Upper lobe of left lung (tissue), 6 donors: Measurements from ENCODE around the gene ART1. TPM values are rescaled to one million over a fixed set of nuclear protein-coding genes. Genes with fewer than 3 reads are reported as not detected.
A peak's percentile ranks its signal among the peaks of the same experiment; 100 is the strongest.

Source experiments
- ATAC-seq, 2 donors: fragments of 200-7000 bp; cut with Tn5 transposase; one replicate each; pipeline ENCODE4 v1.9.1; 2022; ENCODE audit warnings: mild to moderate bottlenecking in 2 of 2, moderate library complexity in 2 of 2; ENCODE audit not compliant: low FRiP score in 2 of 2
- DNase-seq, 2 donors: peaks; one replicate each; pipeline ENCODE4 v3.0.0-alpha.2; 2019 to 2020
- H3K27ac ChIP-seq, 4 donors: fragments of 200-600 bp; sonication (generic); one replicate each; pipeline ENCODE4 v1.5.1; 2016 to 2019
- H3K27me3 ChIP-seq, 4 donors: fragments of 200-600 bp; sonication (generic); one replicate each; pipeline ENCODE4 v1.5.1; 2017 to 2019
- H3K36me3 ChIP-seq, 4 donors: fragments of 200-600 bp; sonication (generic); one replicate each; pipeline ENCODE4 v1.5.1; 2016 to 2019
- H3K4me1 ChIP-seq, 4 donors: fragments of 200-600 bp; sonication (generic); one replicate each; pipeline ENCODE4 v1.5.1; 2018 to 2019
- H3K4me3 ChIP-seq, 4 donors: fragments of 200-600 bp; sonication (generic); one replicate each; pipeline ENCODE4 v1.5.1; 2017 to 2019; ENCODE audit warnings: mild to moderate bottlenecking in 2 of 4, moderate library complexity in 1 of 4
- H3K9me3 ChIP-seq, 4 donors: fragments of 200-600 bp; sonication (generic); one replicate each; pipeline ENCODE4 v1.5.1; 2018 to 2019
- EP300 ChIP-seq, 4 donors: sonication (generic); formaldehyde crosslinking; IDR thresholded peaks; one replicate each; pipeline ENCODE4 v1.5.1; 2017; ENCODE audit warnings: antibody characterized with exemption in 4 of 4, control low read depth in 2 of 4
- POLR2A ChIP-seq, 4 donors: fragments of 450-650 bp; IDR thresholded peaks; one replicate each; pipeline ENCODE4 v1.5.1; 2016 to 2017; ENCODE audit warnings: antibody characterized with exemption in 4 of 4, mild to moderate bottlenecking in 2 of 4
- POLR2AphosphoS5 ChIP-seq, 2 donors: sonication (generic); formaldehyde crosslinking; IDR thresholded peaks; one replicate each; pipeline ENCODE4 v1.5.1; 2017; ENCODE audit warnings: antibody characterized with exemption in 2 of 2
- WGBS, 2 donors: methylation state at CpG; one replicate each; pipeline ENCODE4 v1.1.5; 2017 to 2018; 5-methylcytosine and 5-hydroxymethylcytosine counted together
- total RNA-seq, 6 donors: library from RNA; depleted of rRNA in 4 of 6; stranded (reverse); fragments of >200 nt in 4 of 6; gene quantifications; one replicate each; pipeline versions ENCODE4 v1.1.0 to v1.2.1, GENCODE V29; 2016 to 2021
- TF ChIP-seq, protein P1 (sequence below), 6 experiments: fragments of 450-650 bp in 4 of 6; fragments of 200-600 bp in 2 of 6; sonication (generic) in 2 of 6; IDR thresholded peaks; one replicate each; pipeline ENCODE4 v1.5.1; 2016 to 2019; ENCODE audit warnings: antibody characterized with exemption in 6 of 6
- donor health status: DM: no; HTN: no; CAD: no; lungs with moderate emphysema.
- donor health status: DM: no; HTN: yes; CAD: no; lungs with severe emphysema.

ART1 gene
- total RNA-seq, 6 donors from 2014 or later: 0.61 to 1.9 (median 1.2) TPM; not detected in 2

DNA sequence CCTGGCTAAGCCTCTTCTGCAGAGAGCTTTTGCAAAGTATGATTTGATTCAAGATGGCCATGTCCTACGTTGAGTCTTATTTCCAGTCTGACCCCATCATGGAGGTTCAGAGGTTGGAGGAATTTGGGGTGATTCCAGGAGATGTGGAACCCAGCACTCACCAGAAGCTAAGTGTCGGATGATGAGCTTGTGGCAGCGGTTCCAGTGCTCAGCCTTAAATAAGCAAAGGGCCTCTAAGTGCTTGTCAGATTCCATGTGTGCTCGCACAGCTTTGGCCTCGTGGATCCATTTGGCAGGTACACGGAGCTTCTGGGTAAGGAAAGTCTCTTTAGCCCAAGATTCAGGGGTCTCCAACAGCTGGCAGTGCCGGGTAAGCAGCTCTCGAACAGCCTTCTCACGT is 38.1 kb downstream of the ART1 start:
- H3K27ac ChIP-seq: no peak overlapping the region
- WGBS, 2 donors: 92 to 95% methylated on average over 1 to 9 of the region's 9 CpGs
- TF ChIP-seq, protein P1, sequence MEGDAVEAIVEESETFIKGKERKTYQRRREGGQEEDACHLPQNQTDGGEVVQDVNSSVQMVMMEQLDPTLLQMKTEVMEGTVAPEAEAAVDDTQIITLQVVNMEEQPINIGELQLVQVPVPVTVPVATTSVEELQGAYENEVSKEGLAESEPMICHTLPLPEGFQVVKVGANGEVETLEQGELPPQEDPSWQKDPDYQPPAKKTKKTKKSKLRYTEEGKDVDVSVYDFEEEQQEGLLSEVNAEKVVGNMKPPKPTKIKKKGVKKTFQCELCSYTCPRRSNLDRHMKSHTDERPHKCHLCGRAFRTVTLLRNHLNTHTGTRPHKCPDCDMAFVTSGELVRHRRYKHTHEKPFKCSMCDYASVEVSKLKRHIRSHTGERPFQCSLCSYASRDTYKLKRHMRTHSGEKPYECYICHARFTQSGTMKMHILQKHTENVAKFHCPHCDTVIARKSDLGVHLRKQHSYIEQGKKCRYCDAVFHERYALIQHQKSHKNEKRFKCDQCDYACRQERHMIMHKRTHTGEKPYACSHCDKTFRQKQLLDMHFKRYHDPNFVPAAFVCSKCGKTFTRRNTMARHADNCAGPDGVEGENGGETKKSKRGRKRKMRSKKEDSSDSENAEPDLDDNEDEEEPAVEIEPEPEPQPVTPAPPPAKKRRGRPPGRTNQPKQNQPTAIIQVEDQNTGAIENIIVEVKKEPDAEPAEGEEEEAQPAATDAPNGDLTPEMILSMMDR (IDR thresholded peaks at IDR 0.05): no peak
- TF ChIP-seq POLR2A (IDR thresholded peaks at IDR 0.05) (no peak), EP300 (IDR thresholded peaks at IDR 0.05) (no peak), POLR2AphosphoS5 (IDR thresholded peaks at IDR 0.05) (no peak)
- peaks cover 0 to 10% (median 6%) of the 10 kb centered on the region in 4 donors for H3K4me1 ChIP-seq
- ATAC-seq (no peak), DNase-seq (no peak)
- peaks cover 25 to 96% (median 79%) of the 10 kb centered on the region in 4 donors for H3K36me3 ChIP-seq
- H3K4me3 ChIP-seq: no peak overlapping the region
- H3K9me3 ChIP-seq: no peaks in the 10 kb centered on the region
- no peaks in the 10 kb centered on the region for H3K27me3 ChIP-seq

DNA sequence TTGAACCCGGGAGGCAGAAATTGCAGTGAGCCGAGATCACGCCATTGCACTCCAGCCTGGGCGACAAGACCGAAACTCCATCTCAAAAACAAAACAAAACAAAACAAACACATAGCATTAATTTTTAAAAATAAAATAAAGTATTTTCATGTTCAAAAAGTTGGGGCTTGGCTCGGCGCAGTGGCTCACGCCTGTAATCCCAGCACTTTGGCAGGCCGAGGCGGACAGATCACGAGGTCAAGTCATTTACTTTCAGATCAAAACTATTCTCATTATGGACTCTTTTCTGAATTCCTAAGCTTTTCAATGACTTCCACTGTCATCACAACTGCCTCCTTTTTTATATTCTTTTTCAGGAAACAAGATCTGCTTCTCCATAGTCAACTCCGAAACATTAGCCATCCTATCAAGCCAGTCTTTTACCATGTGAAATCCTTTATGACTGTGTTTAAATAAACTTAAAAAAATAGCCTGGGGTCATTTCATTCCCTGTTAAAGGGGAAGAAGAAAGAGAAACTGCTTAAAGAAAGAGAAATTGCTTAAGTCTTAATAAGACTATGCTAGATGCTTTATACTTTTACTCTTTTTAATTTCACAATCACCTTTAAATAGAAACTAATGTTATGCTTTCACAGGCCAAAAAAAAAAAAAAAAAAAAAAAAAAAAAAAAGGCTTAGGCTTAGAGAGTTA is 39.3 kb downstream of the ART1 start:
- DNase-seq: no peak
- 88 to 91% methylated on average over 12 of the region's 12 CpGs for WGBS, 2 donors
- Histone ChIP-seq H3K4me1 (peaks cover 0 to 10% (median 6%) of the 10 kb centered on the region in 4 donors), H3K27me3 (no peaks in the 10 kb centered on the region), H3K36me3 (peaks cover 26 to 96% (median 80%) of the 10 kb centered on the region in 4 donors), H3K4me3 (no peak overlapping the region), H3K27ac (peak overlapping the region in 1 of 4 donors; percentile 19), H3K9me3 (no peaks in the 10 kb centered on the region)
- ATAC-seq: no peak
- TF ChIP-seq POLR2AphosphoS5 (IDR thresholded peaks at IDR 0.05): no peak
- TF ChIP-seq POLR2A (IDR thresholded peaks at IDR 0.05): no peak
- TF ChIP-seq EP300 (IDR thresholded peaks at IDR 0.05): no peak
- TF ChIP-seq, protein P1 (IDR thresholded peaks at IDR 0.05): no peak

DNA sequence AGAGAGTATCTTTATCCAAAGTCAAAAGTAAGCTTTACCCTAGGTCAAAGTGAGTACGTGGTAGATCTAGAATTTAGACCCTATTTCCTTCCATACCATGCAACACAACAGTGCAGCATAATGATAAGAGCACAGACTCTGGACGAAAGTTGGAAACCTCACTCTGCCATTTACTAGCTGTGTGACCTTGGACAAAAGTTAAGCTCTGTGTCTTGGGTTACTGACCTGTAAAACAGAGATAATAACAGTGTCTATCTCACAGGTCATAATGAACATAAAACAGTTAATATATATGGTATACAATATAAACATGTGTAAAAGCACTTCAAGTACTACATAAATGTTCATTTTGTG is 39.9 kb downstream of the ART1 start:
- no peak for ATAC-seq
- peaks cover 30 to 95% (median 77%) of the 10 kb centered on the region in 4 donors for H3K36me3 ChIP-seq
- 74 to 81% methylated on average over 2 of the region's 2 CpGs for WGBS, 2 donors
- no peak for TF ChIP-seq POLR2A (IDR thresholded peaks at IDR 0.05)
- no peak for TF ChIP-seq POLR2AphosphoS5 (IDR thresholded peaks at IDR 0.05)
- TF ChIP-seq, protein P1 (IDR thresholded peaks at IDR 0.05): no peak
- TF ChIP-seq EP300 (IDR thresholded peaks at IDR 0.05): no peak
- peak overlapping the region in 1 of 4 donors; percentile 19 for H3K27ac ChIP-seq
- H3K27me3 ChIP-seq: no peaks in the 10 kb centered on the region
- no peak overlapping the region for H3K4me3 ChIP-seq
- no peak for DNase-seq
- H3K4me1 ChIP-seq: peaks cover 0 to 10% (median 6%) of the 10 kb centered on the region in 4 donors
- H3K9me3 ChIP-seq: no peaks in the 10 kb centered on the region

DNA sequence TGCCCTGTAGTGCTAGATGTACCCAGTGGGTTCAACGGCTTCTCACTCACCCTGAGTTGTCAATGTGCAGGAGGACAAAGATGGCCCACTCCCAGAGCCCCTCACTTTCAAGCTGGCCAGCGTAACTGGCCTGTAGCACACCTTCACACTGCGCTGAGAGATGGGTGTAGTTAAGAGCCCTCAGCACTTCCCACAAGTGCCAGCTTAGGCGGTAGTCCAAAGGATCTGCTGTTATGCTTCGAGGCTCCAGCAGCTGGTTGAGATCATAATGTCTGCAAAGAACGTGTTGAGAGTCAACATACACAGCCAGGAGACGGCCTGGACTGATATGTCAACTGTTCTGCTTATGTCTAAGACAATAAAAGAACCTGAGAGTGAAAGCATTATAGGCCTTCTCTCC is 41.0 kb downstream of the ART1 start:
- DNase-seq: peak in 1 of 2 donors; percentile 71
- H3K9me3 ChIP-seq: no peaks in the 10 kb centered on the region
- ATAC-seq: peak; percentile 38 to 71
- H3K36me3 ChIP-seq: peaks cover 36 to 95% (median 77%) of the 10 kb centered on the region in 4 donors
- peaks cover 0 to 10% (median 6%) of the 10 kb centered on the region in 4 donors for H3K4me1 ChIP-seq
- no peak for TF ChIP-seq EP300 (IDR thresholded peaks at IDR 0.05)
- TF ChIP-seq, protein P1 (IDR thresholded peaks at IDR 0.05): no peak
- no peak for TF ChIP-seq POLR2A (IDR thresholded peaks at IDR 0.05)
- H3K27ac ChIP-seq: peak overlapping the region in 1 of 4 donors; percentile 15
- H3K4me3 ChIP-seq: no peak overlapping the region
- no peaks in the 10 kb centered on the region for H3K27me3 ChIP-seq
- 50% methylated on average over 7 of the region's 7 CpGs for WGBS, 2 donors

DNA sequence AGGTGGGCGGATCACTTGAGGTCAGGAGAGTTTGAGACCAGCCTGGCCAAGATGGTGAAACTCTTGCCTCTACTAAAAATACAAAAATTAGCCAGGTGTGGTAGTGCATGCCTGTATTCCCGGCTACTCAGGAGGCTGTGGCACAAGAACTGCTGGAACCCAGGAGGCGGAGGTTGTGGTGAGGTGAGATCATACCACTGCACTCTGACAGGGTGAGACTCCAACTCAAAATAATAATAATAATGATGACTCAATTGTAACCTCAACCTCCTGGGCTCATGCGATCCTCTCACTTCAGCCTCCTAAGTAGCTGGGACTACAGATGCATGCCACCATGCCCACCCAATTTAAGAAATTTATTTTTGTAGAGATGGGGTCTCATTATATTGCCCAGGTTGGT is 41.8 kb downstream of the ART1 start:
- peaks cover 0 to 10% (median 6%) of the 10 kb centered on the region in 4 donors for H3K4me1 ChIP-seq
- no peak overlapping the region for H3K27ac ChIP-seq
- WGBS, 2 donors: 87 to 91% methylated on average over 4 of the region's 4 CpGs
- no peaks in the 10 kb centered on the region for H3K9me3 ChIP-seq
- no peak overlapping the region for H3K4me3 ChIP-seq
- H3K36me3 ChIP-seq: peaks cover 42 to 95% (median 77%) of the 10 kb centered on the region in 4 donors
- ATAC-seq (no peak), DNase-seq (no peak)
- TF ChIP-seq, protein P1 (IDR thresholded peaks at IDR 0.05): no peak
- TF ChIP-seq EP300 (IDR thresholded peaks at IDR 0.05): no peak
- no peak for TF ChIP-seq POLR2A (IDR thresholded peaks at IDR 0.05)
- no peak for TF ChIP-seq POLR2AphosphoS5 (IDR thresholded peaks at IDR 0.05)
- no peaks in the 10 kb centered on the region for H3K27me3 ChIP-seq
